Measurements from ENCODE around the gene ZFYVE26.
"Not testable (repeated sequence)": the region's sequence is repeated elsewhere in the genome, so short reads cannot be mapped to it uniquely, and the experiment has no call there.

The ZFYVE26 gene

DNA sequence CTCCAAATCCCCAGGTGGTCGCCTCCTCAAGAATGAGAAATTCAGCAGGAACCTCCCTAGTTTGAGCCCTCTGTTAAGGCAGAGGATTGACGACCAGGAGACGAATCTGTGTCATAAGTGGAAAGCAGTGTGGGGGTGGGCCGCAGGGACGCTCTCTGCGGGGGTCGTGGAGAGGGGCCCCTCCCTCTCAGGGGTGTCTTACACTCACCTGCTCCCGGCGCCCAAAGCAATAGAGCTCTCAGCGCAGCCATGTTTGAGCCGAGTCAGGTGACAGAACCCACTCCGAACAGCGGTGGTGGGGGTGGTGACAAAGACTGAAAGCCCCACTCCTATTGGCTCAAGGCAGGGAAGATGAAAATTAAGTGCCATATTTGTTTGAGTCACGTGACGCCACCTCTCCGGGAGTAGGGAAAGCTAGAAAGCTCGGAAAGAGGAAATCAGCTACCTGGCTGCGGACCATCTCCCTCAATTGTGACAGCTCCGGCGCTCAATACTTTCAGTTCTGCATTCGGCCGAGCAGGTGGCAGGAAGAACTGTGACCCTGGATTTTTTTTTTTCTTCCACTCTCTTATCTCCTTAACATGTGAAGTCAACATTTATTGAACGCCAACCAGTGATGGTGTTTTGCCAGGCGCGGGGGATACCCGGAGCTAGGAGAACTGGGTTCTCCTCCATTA lies at the start of gene ZFYVE26:
Gene ZFYVE26, minus strand, starts transcription at position 265 of the 677 bp plus-strand sequence. CDS start 627 bp downstream, outside the sequence.
- DNase-seq, result peak; percentile 97 to 98

- no peak for DNase-seq
Observed at GRCh38 chr14:67863223-67863622, 46.8 kb upstream of the ZFYVE26 start.

DNA sequence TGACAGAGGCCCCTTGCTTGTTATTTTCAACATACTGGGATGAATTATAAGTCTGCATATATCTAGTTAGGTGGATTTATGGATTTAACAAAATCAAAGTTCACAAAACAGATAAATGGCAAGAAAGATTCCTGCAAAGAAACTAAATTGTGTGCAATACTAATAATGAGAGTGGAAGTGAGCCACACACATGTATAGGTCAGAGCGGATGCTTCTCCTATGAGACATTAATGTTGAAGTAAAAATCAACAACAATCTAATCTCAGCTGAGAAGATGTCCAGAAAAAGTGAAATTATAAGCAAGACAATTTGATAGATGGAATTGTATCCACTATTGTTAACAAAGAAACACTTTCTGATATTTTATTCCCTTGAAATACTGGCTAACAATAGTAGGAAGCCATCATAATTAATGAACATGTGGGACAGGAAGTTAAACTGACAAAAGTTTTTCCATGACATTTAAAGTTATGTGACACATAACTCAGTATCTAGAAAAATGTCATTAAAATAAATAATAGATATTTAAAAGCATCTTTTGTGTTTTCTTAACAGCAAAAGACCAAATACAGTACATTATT lies 42.9 kb upstream of the ZFYVE26 start:
- no peak for DNase-seq

DNA sequence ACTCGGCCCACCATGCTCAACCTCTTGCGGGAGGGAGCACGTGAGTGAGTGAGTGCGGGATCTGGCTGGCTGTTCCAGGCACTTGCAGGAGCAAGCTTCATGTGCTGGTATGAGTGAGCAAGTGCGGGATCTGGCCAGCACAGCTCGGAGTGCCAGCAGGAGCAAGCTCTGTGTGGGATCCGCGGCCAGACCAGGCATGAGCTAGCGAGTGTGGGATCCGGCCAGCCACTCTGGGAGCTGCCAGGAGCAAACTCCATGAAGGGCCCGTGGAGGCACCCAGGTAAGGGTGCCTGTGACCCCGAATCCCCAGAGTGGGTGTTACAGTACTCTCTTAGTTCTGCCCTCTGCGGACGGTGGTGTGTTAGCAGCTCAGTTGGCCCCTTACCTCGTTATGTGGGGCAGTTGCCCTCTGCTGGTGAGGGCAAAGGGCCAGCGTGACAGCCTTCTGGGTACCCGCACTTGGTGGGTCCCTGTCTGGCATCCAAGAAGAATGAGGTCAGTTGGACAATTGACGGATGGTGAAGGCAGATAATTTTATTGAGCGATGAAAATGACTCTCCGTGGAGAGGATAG lies 41.5 kb upstream of the ZFYVE26 start:
- no peak for DNase-seq

- DNase-seq, result no peak
Observed at GRCh38 chr14:67856827-67857226, 40.4 kb upstream of the ZFYVE26 start.

DNA sequence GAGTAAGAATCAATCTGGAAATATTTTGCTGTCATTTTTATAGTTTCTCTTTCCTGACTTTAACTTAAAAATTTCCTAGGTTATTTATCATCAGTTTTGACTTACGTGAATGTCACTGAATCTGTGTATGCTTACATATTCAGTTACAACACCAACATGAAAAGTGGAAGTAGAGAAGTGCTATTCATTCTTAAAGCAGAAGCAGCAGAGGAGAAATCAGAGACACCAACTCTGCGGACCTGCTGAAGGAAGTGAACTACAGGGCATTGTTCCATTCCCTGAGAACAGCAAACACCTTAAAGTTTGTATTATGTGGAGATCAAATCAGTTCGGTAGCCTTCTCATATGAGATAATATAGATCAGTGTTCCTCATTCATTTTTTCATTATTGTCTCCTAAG lies 37.3 kb upstream of the ZFYVE26 start:
- DNase-seq, result no peak

DNA sequence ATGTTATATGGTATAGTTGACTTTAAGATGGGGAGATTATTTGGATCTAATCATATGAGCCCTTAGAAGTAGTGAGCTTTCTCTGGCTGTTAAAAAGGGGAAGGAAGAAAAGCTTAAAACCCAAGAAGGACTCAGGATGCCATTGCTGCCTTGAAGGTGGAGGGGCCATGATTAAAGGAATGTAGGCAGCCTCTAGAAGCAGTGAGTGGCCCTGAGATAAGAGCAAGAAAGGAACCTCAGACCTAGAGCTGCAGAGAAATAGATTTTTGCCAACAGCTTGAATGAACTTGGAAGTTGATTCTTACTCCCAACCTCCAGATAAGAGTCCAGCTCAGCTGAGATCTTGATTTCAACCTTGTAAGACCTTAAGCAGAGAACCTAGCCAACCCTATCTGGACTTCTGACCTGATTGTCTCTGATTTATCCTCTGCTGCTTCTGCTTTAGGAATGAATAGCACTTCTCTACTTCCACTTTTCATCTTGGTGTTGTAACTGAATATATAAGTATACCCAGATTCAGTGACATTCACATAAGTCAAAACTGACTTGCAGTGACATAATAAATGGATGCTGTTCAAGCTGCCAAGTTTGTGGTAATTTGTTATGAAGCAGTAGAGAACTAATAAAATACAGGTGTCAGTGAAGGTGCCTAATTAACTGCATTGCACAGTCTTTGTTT lies 36.7 kb upstream of the ZFYVE26 start:
- DNase-seq, result no peak

- no peak for DNase-seq
Observed at GRCh38 chr14:67851785-67852410, 35.5 kb upstream of the ZFYVE26 start.

DNA sequence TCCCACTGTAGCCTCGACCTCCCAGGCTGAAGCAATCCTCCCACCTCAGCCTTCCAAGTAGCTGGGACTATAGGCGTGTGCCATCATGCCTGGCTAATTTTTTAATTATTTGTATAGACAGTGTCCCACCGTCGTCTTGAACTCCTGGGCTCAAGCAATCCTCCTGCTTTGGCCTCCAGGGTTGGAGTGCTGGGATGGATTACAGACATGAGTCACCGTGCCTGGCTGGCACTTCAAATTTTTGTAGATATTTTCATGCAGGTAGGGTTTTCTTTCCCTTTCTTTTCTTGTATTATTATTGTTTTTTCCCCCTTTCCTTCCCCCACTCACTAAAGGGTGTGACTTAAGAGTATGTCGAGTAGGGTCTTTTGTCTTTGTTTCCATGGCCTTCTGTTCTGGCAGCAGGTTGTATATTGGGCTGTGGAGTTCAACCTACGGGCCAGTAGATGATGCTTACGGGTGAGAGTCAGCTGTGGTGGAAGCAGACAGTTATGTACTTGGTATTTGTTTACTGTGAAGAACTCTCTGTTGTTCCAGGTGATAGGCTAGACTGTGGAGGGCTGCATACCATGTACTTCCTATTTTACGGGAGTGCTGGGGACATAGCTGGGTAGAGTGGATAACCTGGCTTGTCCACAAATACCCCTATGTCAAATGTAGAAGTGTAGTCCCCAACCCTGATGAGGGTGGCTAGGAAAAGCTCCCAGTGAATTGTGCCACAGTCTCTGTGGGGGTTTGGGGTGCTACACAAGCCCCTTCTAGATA lies 33.9 kb upstream of the ZFYVE26 start:
- no peak for DNase-seq

GRCh38 chr14:67846029-67846610 lies 29.7 kb upstream of the ZFYVE26 start:
- DNase-seq, result no peak

DNA sequence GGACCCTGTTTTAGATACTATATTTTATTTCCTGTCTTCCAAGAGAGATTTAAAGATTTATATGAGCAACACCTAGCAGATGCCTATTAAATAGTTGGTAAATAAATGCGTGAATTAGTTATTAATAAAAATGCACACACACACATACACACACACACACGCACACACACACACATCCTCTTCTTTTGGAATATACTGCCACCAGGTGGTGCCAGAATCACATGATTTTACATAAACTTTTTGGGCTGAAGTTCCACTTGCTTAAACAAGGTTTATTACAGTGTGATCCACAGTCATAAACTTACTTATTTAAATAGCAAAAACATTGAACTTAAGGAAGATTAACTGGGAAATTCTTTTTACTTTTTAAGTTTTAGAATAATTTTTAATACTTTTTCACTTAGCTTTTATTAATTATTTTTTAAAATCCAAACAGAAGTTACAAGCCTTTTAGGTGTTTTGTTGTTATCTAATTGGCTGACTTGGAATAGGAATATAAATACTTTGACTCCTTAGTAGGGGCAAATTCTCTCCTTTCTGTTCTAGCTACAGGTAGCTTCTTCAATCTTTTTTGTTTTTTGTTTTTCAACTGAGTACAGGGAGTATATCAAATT lies 20.7 kb upstream of the ZFYVE26 start:
- peak; percentile 16 to 58 for DNase-seq

- DNase-seq, result no peak
Observed at GRCh38 chr14:67835596-67835995, 19.2 kb upstream of the ZFYVE26 start.

- no peak for DNase-seq
Observed at GRCh38 chr14:67833403-67833802, 17.0 kb upstream of the ZFYVE26 start.

- DNase-seq, result no peak
Observed at GRCh38 chr14:67831113-67831512, 14.7 kb upstream of the ZFYVE26 start.

DNA sequence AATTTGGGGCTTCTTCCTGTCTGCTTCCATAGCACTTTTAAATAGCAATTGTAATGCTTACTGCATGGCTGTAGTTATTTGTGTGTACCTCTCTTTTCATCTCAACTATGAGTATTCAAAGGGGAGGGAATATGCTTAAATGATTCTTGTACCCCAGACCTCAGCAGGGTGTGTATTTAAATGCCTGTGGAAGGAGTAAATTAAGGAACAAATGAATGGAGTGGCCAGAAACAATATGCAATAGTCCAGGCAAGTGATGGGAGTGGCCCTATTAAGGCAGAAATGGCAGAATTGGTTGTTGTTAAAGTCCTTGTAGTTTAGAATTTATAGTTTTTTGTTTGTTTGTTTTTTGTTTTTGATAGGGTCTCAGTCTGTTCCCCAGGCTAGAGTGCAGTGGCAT lies 4.7 kb upstream of the ZFYVE26 start:
- DNase-seq, result no peak

DNA sequence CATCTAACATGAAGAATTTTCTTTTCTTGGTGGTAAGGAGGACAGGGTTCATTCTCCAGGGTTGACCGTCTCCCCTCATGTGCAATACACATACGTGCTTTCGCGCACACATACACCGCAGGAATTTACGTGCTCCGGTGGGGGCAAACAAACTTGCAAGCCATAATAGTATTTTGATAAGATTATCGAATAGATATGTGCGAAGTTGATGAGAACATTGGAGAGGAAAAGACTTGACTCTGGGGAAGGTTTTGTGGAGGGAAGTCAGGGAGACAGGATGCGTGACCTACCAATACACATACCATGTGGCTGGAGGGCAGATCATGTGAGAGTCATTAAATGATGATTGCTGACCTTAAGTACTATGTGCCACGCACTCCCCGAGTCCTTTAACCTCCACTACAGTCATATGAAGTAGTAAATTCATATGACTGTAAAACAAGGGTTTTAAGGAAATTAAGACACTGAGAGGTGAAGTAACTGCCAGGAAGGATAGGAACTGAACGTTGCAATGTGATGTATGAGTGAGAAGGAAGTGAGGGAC lies 4.1 kb upstream of the ZFYVE26 start:
- no peak for DNase-seq

DNA sequence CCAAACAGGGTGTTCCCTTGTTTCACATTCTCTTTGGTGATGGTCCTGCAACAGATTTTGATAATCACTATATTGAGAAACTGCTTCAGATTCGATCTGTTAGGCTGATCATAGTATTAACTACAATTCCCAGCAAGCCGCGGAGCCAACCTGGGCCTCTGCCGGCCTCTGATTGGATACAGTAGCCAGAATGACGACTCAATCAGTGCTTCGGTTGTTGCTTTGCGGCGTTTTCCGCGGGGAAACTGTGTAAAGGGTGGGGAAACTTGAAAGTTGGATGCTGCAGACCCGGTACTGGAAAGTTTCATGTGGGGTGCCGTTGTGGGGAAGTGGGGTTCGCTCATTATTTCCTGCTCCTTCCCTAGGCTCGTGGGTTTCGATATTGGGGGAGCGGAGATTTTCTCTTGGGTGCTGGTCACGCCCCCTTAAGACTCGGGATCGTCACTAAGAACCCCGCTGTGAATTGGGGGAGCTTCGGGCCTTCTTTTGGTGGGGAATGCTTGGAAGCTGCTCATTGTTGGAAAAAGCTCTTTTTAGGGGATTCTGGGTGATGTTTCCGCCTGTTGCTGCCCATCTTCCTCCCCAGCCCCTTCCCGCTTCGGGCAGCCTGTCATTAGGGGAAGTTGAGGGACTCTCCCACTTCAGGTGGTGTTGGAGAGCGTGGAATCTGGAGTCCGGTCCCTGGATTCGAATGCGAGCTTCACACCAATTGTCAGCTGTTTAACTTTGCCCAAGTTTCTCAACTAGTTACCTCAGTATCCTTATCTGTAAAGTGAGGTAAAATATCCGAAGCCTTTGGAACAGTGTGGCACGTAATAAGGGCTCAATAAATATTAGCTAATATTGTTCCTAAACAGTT lies 3.4 kb upstream of the ZFYVE26 start, which contains the start of gene RAD51B:
Gene RAD51B, plus strand, starts transcription at position 217 of the 859 bp plus-strand sequence.
- DNase-seq, result peak; percentile 68 to 82

DNA sequence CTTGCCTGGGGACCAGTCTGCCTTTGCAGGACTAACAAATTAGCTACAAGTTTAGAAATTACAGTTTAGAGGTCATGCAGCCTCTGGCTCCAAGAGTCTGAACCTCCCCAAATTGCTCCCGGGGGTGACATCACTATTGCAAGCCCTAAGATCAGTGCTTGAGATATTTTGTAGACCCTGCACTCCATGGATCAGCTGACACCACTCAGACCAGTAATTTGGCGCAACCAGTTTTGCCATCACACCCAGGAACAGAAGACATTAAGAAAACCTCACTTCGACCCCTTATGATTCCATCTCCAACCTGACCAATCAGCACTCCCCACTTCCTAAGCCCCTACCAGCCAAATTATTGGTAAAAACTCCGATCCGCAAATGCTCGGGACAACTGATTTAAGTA lies 2.1 kb upstream of the ZFYVE26 start:
- not testable (repeated sequence) for DNase-seq

DNA sequence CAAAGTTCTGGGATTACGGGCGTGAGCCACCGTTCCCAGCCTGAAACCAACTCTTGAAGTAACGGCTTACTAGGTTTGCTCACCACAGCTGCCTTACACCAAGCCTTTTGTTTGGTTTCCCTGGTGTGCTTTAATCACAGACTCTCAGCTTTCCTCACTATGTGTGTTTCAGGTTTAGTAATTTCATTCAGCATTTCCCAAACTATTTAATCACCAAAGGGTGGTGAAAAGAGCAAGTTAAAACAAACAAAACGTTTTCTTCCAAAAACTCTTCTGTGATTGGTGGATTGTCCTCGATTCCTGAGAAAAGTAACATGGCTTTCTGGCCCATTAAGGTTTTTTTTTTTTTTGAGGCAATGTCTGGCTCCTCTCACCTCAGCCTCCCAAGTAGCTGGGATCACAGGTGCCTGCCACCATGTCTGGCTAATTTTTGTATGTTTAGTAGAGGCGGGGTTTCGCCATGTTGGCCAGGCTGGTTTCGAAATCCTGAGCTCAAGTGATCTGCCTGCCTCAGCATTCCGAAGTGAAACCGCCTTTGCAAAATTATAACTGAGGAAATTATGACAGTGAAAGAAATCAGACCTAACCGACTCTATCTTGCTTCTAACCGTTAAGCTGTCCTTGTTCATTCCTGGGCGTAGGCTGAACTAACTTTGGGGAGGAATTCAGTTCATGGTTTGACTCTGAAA lies 1.5 kb upstream of the ZFYVE26 start:
- no peak for DNase-seq

Data from SHP77 (cell line).